PC-9 (cell line): ENCODE data around the gene LSMEM2.

Source experiments
- CTCF ChIP-seq: fragments of 200-600 bp; sonication (generic); conservative IDR thresholded peaks from 2 replicates; pipeline ENCODE4 v1.6.1; 2017; ENCODE audit warnings: mixed run types, antibody characterized with exemption, mild to moderate bottlenecking, moderate library complexity
- EZH2 ChIP-seq: fragments of 200-600 bp; sonication (generic); IDR thresholded peaks from 2 replicates; pipeline ENCODE4 v1.8.0; 2017; ENCODE audit warnings: antibody characterized with exemption, low read depth

DNA sequence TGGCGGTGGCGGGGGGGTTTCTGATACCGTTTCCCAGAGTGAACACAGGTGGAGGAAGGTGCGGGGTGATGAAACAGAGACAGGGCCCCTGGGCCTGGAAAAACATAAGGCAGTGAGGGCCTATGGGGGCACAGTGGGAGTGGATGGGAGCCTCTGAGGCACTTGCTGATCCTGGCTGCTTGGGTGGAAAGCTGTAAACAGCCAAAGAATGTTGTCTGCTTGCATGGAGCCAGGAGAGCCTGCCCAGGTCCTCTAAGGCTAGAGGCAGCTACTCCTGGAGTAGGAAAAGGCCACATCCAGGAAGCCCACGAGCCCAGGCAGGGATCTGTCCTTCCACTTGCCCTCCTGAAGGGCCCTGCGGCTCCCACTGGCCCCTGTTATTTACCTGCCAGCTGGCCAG is 12.9 kb upstream of the LSMEM2 start:
- TF ChIP-seq CTCF (no peak), EZH2 (no peak)
